HCT116 (cell line): ENCODE data around the gene ANKRD63. TPM values are rescaled to one million over a fixed set of nuclear protein-coding genes. Genes with fewer than 3 reads are reported as not detected.

Source experiments
- ATAC-seq: fragments of 200-7000 bp; cut with Tn5 transposase; 2 replicates; pipeline ENCODE4 v1.9.1; 2020; ENCODE audit warnings: mild to moderate bottlenecking, moderate library complexity
- BruUV-seq: library from RNA; stranded (reverse); fragments of 400-500 nt; replicated peaks from 2 replicates; lab custom pipeline; 2021; lab: Mats Ljungman, UMichigan
- CTCF ChIA-PET: fragments of 300-600 bp; sonication (Branson Sonifier 250); formaldehyde crosslinking; loops from one replicate; lab custom pipeline; 2021; ENCODE audit warnings: antibody characterized with exemption; lab: Charles Lee
- POLR2A ChIA-PET: fragments of 300-600, 350-600 bp; sonication (Branson Sonifier 250); formaldehyde crosslinking; loops from one replicate; lab custom pipeline; 2021; ENCODE audit warnings: antibody characterized with exemption; lab: Charles Lee
- RAD21 ChIA-PET, 2 experiments: fragments of 300-600 bp; sonication (Branson Sonifier 250); formaldehyde crosslinking; loops; one replicate each; lab custom pipeline; 2023; ENCODE audit warnings: low total read pairs in 2 of 2; ENCODE audit not compliant: uncharacterized antibody in 2 of 2, unreplicated experiment in 2 of 2, low non-redundant PET in 1 of 2; lab: Charles Lee
- DNase-seq: peaks from one replicate; pipeline ENCODE4 v3.0.0-alpha.2; 2010; ENCODE audit warnings: low read depth, low spot score
- H2AFZ ChIP-seq: fragments of 200-600 bp; shearing (Covaris generic), sonication (generic); 2 replicates; pipeline ENCODE4 v1.6.1; 2017; ENCODE audit warnings: low read depth, mixed run types, mixed read lengths, antibody characterized with exemption, low read length; ENCODE audit not compliant: poor library complexity, severe bottlenecking
- H3K27ac ChIP-seq: 2 replicates; pipeline ENCODE4 v1.5.1; 2012; ENCODE audit warnings: low read depth, low read length
- H3K27me3 ChIP-seq: fragments of 200-600 bp; sonication (generic); 2 replicates; pipeline ENCODE4 v1.6.1; 2016; ENCODE audit warnings: mixed run types, low read length, mixed read lengths; ENCODE audit not compliant: insufficient read depth
- H3K36me3 ChIP-seq, 2 experiments: fragments of 200-500 bp in 1 of 2; fragments of 200-600 bp in 1 of 2; sonication (Bioruptor generic) in 1 of 2; sonication (generic) in 1 of 2; 2 replicates each; pipeline versions ENCODE4 v1.5.1 to v1.6.1; 2014 to 2016; ENCODE audit warnings: low read length in 2 of 2, inconsistent platforms in 1 of 2, mixed read lengths in 1 of 2, mixed run types in 1 of 2; ENCODE audit not compliant: insufficient read depth in 2 of 2, control insufficient read depth in 1 of 2
- H3K4me1 ChIP-seq, 2 experiments: fragments of 200-600 bp in 1 of 2; sonication (generic) in 1 of 2; 2 replicates each; pipeline versions ENCODE4 v1.5.1 to v1.6.1; 2012 to 2017; ENCODE audit warnings: low read length in 2 of 2, inconsistent platforms in 1 of 2, mild to moderate bottlenecking in 1 of 2, mixed read lengths in 1 of 2, mixed run types in 1 of 2, moderate library complexity in 1 of 2; ENCODE audit not compliant: insufficient read depth in 2 of 2, control insufficient read depth in 1 of 2
- H3K4me2 ChIP-seq: fragments of 200-600 bp; sonication (generic); 2 replicates; pipeline ENCODE4 v1.6.1; 2017; ENCODE audit warnings: mixed run types, low read length, mixed read lengths
- H3K4me3 ChIP-seq, 2 experiments: fragments of 200-600 bp in 1 of 2; sonication (generic) in 1 of 2; replicated peaks in 1 of 2; 2 replicates each; pipeline ENCODE4 v1.5.1; 2011 to 2016; ENCODE audit warnings: low read length in 2 of 2, control low read depth in 1 of 2, low read depth in 1 of 2, mild to moderate bottlenecking in 1 of 2, mixed read lengths in 1 of 2, mixed run types in 1 of 2
- H3K79me2 ChIP-seq: fragments of 200-600 bp; sonication (generic); 2 replicates; pipeline ENCODE4 v1.6.1; 2017; ENCODE audit warnings: mild to moderate bottlenecking, mixed run types, low read length, moderate library complexity, mixed read lengths; ENCODE audit not compliant: insufficient read depth
- H3K9ac ChIP-seq: fragments of 200-600 bp; sonication (generic); 2 replicates; pipeline ENCODE4 v1.6.1; 2016; ENCODE audit warnings: low read length, mixed read lengths
- H3K9me2 ChIP-seq: fragments of 200-600 bp; sonication (generic), shearing (Covaris generic); 2 replicates; pipeline ENCODE4 v1.6.1; 2017; ENCODE audit warnings: mixed run types, mild to moderate bottlenecking, moderate library complexity; ENCODE audit not compliant: insufficient read depth
- H3K9me3 ChIP-seq, 2 experiments: fragments of 200-500 bp in 1 of 2; fragments of 200-600 bp in 1 of 2; sonication (Bioruptor generic) in 1 of 2; sonication (generic) in 1 of 2; 2 replicates each; pipeline ENCODE4 v1.6.1; 2014 to 2017; ENCODE audit warnings: low read length in 2 of 2, mixed read lengths in 2 of 2, inconsistent platforms in 1 of 2, low read depth in 1 of 2, mild to moderate bottlenecking in 1 of 2, mixed run types in 1 of 2, moderate library complexity in 1 of 2; ENCODE audit not compliant: control insufficient read depth in 1 of 2, insufficient read depth in 1 of 2
- H4K20me1 ChIP-seq: fragments of 200-600 bp; sonication (generic), shearing (Covaris generic); 2 replicates; pipeline ENCODE4 v1.6.1; 2017; ENCODE audit warnings: mixed run types, mild to moderate bottlenecking, moderate library complexity; ENCODE audit not compliant: insufficient read depth
- CBX3 ChIP-seq: IDR thresholded peaks from 2 replicates; pipeline ENCODE4 v1.6.1; 2012; ENCODE audit warnings: low read depth
- CEBPB ChIP-seq: IDR thresholded peaks from 2 replicates; pipeline ENCODE4 v1.6.1; 2012; ENCODE audit warnings: low read depth
- ELF1 ChIP-seq: IDR thresholded peaks from 2 replicates; pipeline ENCODE4 v1.6.1; 2012; ENCODE audit warnings: low read depth, borderline replicate concordance
- EZH2phosphoT487 ChIP-seq: fragments of 200-600 bp; IDR thresholded peaks from 2 replicates; pipeline ENCODE4 v1.6.1; 2018; ENCODE audit warnings: antibody characterized with exemption, borderline replicate concordance
- FOSL1 ChIP-seq: IDR thresholded peaks from 2 replicates; pipeline ENCODE4 v1.6.1; 2012; ENCODE audit warnings: low read depth
- MAX ChIP-seq: IDR thresholded peaks from 2 replicates; pipeline ENCODE4 v1.6.1; 2012
- POLR2AphosphoS5 ChIP-seq: IDR thresholded peaks from 2 replicates; pipeline ENCODE4 v1.6.1; 2011; ENCODE audit warnings: mild to moderate bottlenecking, low read depth, low read length, moderate library complexity
- SP1 ChIP-seq: IDR thresholded peaks from 2 replicates; pipeline ENCODE4 v1.6.1; 2012; ENCODE audit warnings: low read depth
- SRF ChIP-seq: IDR thresholded peaks from 2 replicates; pipeline ENCODE4 v1.6.1; 2012; ENCODE audit warnings: low read depth
- TCF7L2 ChIP-seq: IDR thresholded peaks from 2 replicates; pipeline ENCODE4 v1.7.0; 2011; ENCODE audit warnings: borderline replicate concordance, inconsistent platforms; ENCODE audit not compliant: insufficient read depth, insufficient read length; ENCODE audit errors: extremely low read depth
- YY1 ChIP-seq: IDR thresholded peaks from 2 replicates; pipeline ENCODE4 v1.6.1; 2011; ENCODE audit warnings: low read length, low read depth, moderate library complexity, mild to moderate bottlenecking; ENCODE audit not compliant: insufficient replicate concordance; ENCODE audit errors: extremely low read depth
- intact Hi-C: fragments of 100-400 bp; cut with micrococcal nuclease; formaldehyde crosslinking; loops from 2 replicates; pipeline ENCODE4 v1.10.0; 2022
- total RNA-seq: library from RNA; stranded (reverse); gene quantifications from one replicate; pipeline ENCODE4 v1.2.1, GENCODE V29; 2021; ENCODE audit not compliant: unreplicated experiment
- TF ChIP-seq, protein P1 (sequence below): IDR thresholded peaks from 2 replicates; pipeline ENCODE4 v1.6.1; 2011; ENCODE audit warnings: mild to moderate bottlenecking, low read length, moderate library complexity; ENCODE audit not compliant: insufficient replicate concordance; ENCODE audit errors: extremely low read depth
- TF ChIP-seq, protein P2 (sequence below), 3 experiments: fragments of 200-600 bp in 1 of 3; sonication (generic) in 1 of 3; IDR thresholded peaks in 2 of 3; conservative IDR thresholded peaks in 1 of 3; 2 replicates each; pipeline ENCODE4 v1.5.1; 2012 to 2017; ENCODE audit warnings: low read depth in 2 of 3, low read length in 2 of 3, antibody characterized with exemption in 1 of 3, borderline replicate concordance in 1 of 3, control low read depth in 1 of 3, mild to moderate bottlenecking in 1 of 3, mixed read lengths in 1 of 3, mixed run types in 1 of 3, moderate library complexity in 1 of 3; ENCODE audit not compliant: insufficient read depth in 1 of 3
- TF ChIP-seq, protein P3 (sequence below): IDR thresholded peaks from 2 replicates; pipeline ENCODE4 v1.6.1; 2012; ENCODE audit warnings: low read depth

ANKRD63 gene
- total RNA-seq, 1 experiment from 2014 or later = 0.89 TPM

DNA sequence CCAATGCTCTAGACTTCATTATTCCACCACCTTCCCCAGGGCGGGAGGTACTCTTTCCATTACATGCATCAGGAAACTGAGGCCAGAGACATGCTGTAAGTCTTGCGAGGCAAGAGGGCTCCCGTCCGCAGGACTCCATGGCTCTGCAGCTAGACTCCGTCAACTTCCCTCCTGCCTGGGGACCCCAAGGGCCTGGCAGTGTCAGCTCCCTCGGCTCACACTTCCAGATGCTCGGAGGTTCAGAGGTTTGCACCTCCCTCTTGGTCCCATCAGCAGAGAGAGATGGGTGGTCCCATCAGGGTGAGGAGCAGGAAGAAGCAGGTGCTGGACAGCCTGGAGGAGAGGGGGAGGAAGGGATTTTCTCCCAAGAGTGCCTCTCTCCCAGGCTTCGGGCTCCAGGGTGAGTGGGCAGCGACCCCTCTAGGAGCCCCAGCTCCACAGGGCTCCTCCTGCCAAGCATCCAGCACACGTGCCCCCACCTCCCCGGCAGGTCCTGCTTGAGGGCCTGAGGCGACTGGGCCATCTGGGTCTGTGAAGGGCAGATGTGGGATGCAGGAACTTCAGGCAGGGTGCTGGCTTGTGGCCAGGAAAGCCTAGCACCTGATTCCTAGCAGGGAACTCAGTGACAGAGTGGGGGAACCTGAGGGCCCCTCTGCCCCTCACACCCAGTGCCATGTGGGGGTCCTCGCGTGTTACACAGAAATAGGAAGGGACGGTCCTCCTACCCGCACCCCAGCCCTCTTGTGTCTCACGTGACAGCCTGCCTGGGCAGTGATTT, 34.7 kb downstream of the ANKRD63 start:
- H3K27me3 ChIP-seq = no peaks in the 10 kb centered on the region
- no peak overlapping the region for H3K9ac ChIP-seq
- ChIA-PET RAD21 (no interaction called here), POLR2A (no interaction called here), CTCF (interaction anchor here (1.2 kb wide), 1 partner anchor 27 kb away, joined by 4 read pairs; no protein-coding TSS in a partner anchor)
- no TSS peak for BruUV-seq
- DNase-seq (no peak), ATAC-seq (no peak)
- peaks cover 4 to 34% of the 10 kb centered on the region in 2 experiments for H3K4me1 ChIP-seq
- H3K4me3 ChIP-seq = no peak overlapping the region
- no peaks in the 10 kb centered on the region for H3K9me2 ChIP-seq
- peaks cover 2% of the 10 kb centered on the region; the same call in 1 of the 2 replicates for H3K79me2 ChIP-seq
- intact Hi-C loops = no loop called here
- H2AFZ ChIP-seq = no peak overlapping the region
- no peaks in the 10 kb centered on the region for H4K20me1 ChIP-seq
- H3K9me3 ChIP-seq = no peaks in the 10 kb centered on the region
- no peak overlapping the region for H3K27ac ChIP-seq
- TF ChIP-seq, protein P1, sequence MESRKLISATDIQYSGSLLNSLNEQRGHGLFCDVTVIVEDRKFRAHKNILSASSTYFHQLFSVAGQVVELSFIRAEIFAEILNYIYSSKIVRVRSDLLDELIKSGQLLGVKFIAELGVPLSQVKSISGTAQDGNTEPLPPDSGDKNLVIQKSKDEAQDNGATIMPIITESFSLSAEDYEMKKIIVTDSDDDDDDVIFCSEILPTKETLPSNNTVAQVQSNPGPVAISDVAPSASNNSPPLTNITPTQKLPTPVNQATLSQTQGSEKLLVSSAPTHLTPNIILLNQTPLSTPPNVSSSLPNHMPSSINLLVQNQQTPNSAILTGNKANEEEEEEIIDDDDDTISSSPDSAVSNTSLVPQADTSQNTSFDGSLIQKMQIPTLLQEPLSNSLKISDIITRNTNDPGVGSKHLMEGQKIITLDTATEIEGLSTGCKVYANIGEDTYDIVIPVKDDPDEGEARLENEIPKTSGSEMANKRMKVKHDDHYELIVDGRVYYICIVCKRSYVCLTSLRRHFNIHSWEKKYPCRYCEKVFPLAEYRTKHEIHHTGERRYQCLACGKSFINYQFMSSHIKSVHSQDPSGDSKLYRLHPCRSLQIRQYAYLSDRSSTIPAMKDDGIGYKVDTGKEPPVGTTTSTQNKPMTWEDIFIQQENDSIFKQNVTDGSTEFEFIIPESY = no peak
- TF ChIP-seq SP1 = no peak
- no peak for TF ChIP-seq MAX
- TF ChIP-seq TCF7L2 = no peak
- no peak for TF ChIP-seq SRF
- no peak for TF ChIP-seq YY1
- TF ChIP-seq POLR2AphosphoS5 = no peak
- no peak for TF ChIP-seq CBX3
- no peak for TF ChIP-seq ELF1
- no peak for TF ChIP-seq CEBPB
- TF ChIP-seq EZH2phosphoT487 = no peak
- TF ChIP-seq, protein P2, sequence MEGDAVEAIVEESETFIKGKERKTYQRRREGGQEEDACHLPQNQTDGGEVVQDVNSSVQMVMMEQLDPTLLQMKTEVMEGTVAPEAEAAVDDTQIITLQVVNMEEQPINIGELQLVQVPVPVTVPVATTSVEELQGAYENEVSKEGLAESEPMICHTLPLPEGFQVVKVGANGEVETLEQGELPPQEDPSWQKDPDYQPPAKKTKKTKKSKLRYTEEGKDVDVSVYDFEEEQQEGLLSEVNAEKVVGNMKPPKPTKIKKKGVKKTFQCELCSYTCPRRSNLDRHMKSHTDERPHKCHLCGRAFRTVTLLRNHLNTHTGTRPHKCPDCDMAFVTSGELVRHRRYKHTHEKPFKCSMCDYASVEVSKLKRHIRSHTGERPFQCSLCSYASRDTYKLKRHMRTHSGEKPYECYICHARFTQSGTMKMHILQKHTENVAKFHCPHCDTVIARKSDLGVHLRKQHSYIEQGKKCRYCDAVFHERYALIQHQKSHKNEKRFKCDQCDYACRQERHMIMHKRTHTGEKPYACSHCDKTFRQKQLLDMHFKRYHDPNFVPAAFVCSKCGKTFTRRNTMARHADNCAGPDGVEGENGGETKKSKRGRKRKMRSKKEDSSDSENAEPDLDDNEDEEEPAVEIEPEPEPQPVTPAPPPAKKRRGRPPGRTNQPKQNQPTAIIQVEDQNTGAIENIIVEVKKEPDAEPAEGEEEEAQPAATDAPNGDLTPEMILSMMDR (IDR thresholded peaks at IDR 0.05 in 2 of 3, conservative IDR thresholded peaks at IDR 0.05 in 1 of 3; ENCODE audit: borderline replicate concordance in 1 of 3, insufficient read depth in 1 of 3, low read depth in 2 of 3, low read length in 2 of 3) = no peak
- no peak for TF ChIP-seq FOSL1
- TF ChIP-seq, protein P3, sequence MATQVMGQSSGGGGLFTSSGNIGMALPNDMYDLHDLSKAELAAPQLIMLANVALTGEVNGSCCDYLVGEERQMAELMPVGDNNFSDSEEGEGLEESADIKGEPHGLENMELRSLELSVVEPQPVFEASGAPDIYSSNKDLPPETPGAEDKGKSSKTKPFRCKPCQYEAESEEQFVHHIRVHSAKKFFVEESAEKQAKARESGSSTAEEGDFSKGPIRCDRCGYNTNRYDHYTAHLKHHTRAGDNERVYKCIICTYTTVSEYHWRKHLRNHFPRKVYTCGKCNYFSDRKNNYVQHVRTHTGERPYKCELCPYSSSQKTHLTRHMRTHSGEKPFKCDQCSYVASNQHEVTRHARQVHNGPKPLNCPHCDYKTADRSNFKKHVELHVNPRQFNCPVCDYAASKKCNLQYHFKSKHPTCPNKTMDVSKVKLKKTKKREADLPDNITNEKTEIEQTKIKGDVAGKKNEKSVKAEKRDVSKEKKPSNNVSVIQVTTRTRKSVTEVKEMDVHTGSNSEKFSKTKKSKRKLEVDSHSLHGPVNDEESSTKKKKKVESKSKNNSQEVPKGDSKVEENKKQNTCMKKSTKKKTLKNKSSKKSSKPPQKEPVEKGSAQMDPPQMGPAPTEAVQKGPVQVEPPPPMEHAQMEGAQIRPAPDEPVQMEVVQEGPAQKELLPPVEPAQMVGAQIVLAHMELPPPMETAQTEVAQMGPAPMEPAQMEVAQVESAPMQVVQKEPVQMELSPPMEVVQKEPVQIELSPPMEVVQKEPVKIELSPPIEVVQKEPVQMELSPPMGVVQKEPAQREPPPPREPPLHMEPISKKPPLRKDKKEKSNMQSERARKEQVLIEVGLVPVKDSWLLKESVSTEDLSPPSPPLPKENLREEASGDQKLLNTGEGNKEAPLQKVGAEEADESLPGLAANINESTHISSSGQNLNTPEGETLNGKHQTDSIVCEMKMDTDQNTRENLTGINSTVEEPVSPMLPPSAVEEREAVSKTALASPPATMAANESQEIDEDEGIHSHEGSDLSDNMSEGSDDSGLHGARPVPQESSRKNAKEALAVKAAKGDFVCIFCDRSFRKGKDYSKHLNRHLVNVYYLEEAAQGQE = no peak
- H3K4me2 ChIP-seq = no peak overlapping the region
- H3K36me3 ChIP-seq = no peaks in the 10 kb centered on the region
